ENCODE results near the gene MYBPH.

Gene MYBPH

DNA sequence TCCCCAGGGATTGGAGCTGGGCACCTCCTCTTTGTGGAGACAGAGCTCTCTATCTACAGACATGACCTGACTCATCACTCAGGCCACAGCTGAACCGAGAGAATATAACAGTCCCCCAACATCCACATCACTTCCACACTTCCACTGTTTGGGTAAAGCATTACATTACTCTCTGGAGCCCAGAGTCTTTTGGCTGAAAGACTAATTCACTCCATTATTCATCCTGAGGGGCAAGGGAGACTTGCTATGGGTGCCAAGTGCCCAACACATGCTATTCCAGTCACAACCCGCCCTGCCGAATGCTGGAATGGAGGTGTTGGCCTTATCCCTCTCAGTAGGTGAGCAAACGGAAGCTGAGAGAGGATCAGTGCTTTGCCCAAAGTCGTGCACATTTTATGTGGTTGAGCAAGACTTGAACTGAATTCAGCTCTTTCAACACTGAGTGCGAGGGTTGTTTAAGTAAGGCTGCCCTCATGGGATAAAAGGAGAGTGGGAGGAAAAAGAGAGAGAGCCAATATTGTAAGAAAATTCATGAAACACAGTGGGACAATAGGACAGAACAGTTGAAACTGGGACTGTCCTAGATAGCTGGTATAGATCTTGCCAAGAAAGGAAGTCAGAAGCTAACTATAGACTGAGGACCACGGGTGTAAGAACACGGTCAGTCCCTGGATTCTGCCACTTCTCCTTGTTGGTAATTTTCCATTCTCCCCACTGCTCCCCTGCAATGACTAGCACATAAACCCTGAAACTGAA is 24.4 kb upstream of the MYBPH start:
- no peak for DNase-seq (ENCODE audit: low spot score)

DNA sequence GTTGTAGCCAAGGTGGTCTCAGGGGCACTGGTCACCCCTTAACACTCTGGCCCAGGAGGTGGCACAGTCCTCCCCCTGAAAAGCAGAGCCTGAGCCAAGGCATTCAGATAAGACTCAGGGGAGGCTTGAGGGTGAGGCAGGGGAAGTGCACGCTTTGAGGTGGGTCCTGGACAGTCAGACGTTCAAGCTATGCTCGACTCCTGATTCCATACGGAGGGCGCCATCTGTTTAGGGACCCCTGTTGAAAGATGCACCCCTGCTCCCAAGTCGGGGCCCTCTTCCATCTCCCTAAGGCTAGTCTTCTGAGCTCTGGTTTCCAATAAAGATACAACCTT is 23.8 kb upstream of the MYBPH start:
- DNase-seq (ENCODE audit: low spot score): no peak

DNA sequence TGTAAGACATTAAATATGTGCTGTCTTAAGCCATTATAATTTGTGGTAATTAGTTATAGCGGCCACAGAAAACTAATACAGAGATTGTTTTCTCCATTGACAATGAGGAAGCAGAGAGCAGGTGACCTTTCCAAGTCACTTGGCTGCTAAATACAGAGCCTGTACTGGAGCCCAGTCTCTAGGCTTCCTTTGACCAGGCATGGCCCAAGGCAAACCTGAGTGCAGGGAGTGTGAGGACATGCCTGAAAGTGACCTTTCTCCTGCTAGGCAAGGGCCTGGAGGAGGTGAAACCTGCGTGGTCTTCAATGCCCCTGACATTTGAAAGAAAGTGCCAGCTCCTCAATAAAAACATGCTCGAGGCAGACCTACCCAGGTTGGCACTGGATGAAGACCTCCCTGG is 23.4 kb upstream of the MYBPH start:
- no peak for DNase-seq (ENCODE audit: low spot score)

DNA sequence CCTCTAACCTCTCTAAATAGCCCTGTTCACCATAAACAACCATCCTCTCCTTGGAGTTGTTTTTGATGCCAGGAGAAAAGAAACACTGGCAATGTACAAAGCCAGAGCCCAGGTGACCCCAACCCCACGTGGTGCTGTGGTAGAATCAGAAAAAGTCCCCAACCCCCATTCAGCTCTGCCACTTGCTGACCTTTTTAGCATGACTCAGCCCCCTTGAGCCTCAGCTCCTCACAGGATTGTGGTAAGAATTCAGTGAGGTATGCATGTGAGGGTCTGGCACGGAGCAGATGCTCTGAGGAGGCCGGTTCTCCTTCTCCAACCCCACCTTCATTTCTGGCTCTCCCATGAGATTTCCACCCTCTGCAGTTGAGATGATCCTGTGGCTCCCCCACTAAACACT is 22.0 kb upstream of the MYBPH start:
- DNase-seq (ENCODE audit: low spot score): no peak

DNA sequence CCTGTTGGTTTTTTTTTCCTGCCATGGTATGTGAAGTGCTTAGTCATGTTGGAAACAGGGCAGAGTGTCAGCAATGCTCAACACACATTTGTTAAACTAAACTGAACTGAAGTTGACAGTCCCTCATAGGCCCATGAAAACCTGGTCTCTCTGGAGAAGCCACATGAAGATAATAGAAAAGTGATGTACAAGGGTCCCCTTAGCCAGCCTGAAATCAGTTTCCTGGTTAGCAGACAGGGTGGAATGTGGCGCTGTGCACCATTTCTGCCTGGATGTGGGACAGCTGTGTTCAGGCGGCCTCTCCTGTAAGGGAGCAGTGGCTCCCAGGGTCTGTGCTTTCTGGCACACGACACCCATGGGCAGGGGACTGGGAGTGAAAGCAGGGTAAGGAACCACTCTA is 20.7 kb upstream of the MYBPH start:
- no peak for DNase-seq (ENCODE audit: low spot score)

DNA sequence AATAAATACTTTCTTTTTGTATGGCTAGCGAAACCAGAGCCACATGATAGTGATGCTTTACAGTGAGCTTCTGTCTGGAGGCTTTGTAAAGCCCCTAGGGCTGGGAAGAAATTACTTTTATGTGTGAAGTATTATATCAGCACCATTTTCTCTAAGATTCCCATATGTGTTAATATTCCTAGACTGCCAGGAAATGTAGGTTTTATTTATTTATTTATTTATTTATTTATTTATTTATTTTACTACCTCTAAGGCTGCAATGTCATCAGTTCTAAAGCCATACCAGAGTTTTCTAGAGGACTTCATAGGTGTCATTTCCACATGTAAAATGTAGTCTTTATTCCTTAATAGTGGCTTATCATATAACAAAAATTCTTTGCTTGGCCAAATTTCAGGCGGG is 15.3 kb upstream of the MYBPH start:
- DNase-seq (ENCODE audit: low spot score): no peak

DNA sequence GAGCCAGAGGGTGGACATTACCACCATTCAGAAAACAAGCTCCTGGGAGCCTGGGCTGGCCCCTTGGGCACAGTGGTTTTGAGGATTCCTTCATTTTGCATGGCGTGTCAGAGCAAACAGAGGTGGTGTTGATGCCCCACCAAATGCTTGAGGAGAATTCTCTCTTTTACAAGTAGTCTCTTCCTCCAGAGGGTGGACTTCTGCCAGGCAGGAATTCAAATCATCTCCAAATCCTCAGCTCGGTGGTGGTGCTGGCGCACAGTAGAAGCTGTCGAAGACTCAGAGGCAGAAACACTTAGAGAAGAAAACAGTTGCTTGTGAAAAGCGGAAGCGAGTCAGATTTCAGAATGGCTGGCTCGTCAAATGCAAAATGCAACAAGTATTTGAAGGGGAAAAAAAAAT is 14.3 kb upstream of the MYBPH start:
- no peak for DNase-seq (ENCODE audit: low spot score)

DNA sequence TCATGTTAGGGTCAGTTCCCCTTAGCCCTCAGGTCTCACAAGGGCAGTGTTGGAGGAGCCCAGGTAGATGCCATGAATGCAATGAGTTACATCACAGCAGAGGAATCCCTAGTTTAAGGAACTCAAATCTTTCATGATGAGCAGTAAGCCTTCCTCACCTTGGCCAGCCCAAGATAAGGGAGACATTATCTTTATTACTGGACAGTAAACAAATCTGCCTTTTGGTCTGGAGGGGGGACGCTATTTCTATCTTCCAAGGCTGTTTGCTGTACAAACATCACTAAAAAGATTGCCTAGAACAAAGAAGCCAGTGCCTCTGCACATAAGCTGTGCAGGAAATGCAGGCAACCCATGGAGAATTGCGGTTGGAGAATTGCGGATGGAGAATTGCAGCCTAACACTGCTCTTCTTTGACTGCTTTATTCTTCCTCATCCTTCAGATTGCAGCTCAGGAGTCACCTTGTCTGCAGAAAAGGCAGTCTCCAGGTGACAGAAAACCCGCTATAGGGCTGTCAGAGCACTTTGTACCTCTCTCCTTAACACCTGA is 13.1 kb upstream of the MYBPH start:
- no peak for DNase-seq (ENCODE audit: low spot score)

DNA sequence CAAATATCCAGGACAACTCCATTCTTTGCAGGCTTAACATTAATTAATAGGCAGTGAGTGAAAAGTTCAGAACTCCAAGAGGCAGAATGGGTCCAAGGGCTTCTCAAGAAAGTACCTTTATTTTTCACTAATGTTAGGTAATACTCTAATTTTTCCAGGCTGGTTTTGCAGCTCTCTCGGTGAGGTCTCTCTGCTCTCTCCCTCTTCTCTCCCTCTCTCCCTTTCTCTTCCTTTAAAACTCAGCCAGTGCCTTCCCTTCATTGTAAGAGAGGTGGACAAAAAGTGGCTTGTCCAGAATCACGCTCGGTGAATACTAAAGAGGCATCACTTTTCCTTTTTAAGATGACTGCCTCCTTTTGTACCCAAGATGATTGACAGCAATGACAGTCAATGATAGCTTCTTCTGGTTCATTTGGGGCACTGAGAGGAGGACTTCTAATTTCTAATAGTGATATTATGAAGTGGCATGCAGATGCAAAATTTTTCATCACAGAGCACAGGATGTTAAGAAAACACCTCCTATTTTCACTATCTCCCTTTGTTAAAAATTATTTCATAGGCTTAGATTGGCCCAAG is 12.2 kb upstream of the MYBPH start:
- no peak for DNase-seq (ENCODE audit: low spot score)

DNA sequence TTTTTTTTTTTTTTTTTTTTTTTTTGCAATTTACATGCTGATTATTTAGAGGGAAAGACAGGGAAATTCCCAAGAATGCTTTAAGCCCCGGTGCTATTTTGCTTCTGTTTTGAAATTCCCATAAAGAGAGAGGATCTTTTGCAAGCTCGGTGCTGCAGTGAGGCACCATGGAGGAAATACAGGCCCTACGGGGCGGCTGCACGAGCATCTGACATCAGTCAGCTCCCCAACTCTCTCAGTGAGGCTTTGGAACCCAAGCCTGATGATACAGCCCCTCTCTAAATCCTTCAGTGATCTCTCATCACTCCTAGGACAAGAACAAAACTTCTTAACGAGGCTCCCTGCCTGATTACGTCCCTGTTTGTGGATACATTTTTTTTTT is 11.7 kb upstream of the MYBPH start:
- DNase-seq (ENCODE audit: low spot score): no peak

DNA sequence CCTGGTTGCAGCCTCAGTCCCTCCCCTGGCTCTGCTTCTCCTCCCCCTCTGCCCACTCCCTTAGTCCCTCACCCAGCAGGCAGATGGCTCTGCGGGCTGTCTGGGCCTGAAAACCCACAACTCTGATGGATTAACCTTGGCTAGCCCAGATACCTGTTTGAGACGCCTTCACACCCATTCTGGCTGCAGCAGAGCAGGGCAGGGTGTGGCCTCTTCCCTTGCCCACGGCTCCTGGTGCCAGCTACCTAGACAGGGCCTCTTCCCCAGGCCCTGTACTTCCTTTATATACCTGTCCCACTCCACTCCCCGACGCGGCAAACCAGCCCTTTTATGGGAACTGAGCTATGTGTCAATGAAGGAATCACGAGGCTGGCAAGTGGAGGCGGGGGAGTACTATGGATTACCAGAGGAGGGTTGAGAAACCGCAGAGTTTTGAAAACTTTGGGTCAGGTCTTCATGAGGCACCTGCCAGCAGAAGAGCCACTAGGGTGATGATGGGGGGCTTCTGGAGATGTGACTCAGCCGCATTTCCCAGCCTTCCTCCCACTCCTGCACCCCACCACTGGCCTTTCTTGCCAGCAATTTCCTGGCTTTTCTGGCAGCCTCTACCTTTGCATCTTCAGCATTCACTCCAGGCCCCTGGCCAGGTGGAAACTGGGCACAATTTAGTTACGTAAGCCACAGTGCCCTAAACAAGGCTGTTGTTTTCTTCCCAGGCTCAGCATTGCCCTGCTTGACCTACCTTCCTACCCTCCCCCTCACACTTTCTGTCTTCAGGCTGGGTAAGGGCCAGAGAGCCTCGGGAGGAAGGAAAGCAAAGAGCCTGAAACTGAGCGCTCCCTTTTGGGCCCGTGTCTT is 11.0 kb upstream of the MYBPH start, which contains the start of gene CHI3L1:
Gene CHI3L1 (minus strand): TSS at position 259 of the 858 bp plus-strand sequence. CDS start 81 bp downstream, at position 178.
- DNase-seq (ENCODE audit: low spot score): no peak

DNA sequence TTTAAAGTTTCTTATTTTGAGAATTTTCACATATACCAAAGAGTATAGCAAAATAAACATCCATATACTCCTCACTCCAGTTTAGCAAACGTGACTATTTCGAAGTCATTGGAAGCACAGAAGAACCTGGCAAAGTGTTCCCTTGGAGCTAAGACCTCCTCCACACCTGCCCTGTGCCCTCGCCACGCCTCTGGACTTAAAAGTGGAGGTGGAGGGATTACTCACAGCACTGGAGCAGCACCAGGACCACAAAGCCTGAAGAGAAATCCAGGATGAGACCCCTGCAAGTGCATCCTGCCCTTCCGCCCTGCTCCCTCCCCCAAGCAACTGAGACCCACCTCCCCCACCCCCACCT is 10.4 kb upstream of the MYBPH start:
- no peak for DNase-seq (ENCODE audit: low spot score)

DNA sequence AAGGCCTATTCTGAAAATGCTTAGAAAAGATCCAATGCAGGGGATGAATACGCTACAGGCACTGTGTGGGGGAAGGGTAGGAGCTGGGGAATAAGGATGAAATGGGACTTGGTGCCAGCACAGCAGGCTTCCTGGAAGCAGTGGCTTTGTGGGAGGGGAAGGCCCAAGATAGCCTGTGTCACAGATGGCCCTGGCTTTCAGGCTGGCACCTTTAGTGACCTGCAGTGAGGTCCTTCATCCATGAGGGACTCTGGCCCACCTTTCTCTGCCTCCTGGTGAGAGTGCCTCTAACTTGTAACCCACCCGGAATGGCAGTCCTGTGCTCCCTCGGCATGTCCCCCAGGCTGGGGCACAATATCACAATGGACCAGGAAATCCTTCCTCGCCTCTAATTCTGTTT is 10.0 kb upstream of the MYBPH start:
- DNase-seq (ENCODE audit: low spot score): no peak

DNA sequence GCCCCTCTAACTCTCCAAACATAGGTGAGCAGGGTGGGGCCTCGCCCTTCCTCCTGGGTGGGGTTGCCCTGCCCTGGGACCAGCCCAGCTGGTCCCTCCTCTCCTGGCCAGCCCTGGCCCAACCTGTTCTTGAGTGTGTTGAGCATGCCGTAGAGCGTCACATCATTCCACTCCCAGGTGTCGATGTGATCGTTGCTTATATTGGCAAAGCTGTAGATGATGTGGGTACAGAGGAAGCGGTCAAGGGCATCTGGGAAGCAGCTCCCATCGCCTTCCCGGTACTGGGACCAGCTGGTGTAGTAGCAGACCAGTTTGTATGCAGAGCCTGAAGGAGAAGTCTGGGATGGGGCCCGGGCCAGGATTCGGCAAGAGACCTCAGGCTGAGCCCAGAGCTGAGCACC is 9.4 kb upstream of the MYBPH start:
- no peak for DNase-seq (ENCODE audit: low spot score)

DNA sequence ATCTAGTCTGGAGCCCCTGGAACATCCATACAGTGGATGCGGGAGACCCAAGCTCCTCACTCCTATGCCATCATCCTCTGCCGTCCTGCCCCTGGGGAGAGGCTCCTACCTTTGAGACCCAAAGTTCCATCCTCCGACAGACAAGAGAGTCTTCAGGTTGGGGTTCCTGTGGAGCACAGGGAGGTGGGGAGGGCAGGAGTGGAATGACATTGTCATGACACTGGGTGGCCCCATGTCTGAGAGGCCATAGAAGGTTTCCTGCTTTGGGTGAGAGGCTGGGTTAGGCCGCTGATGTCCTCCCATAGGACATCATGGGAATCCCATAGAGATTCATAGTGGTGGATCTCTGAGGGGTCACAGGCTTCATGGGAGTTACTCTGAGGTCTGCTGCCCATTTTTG is 8.8 kb upstream of the MYBPH start:
- DNase-seq (ENCODE audit: low spot score): no peak

DNA sequence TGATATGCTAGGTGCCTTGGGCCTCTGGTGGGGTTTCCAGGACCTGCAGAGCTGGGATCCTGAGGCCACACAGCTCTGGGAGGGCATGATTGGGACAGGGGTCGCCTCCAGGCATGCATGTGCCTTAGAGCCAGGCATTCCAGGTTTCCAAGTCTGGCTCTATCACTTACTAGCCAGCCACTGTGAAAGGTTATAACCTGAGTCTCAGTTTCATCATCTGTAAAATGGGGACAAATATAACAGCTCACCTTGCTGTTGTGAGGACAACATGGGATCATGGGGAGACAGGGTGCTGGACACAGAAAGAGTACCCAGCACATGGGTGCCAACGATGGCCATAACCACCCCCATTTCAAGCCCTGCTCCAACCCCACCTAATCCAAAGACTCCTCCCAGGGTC is 8.2 kb upstream of the MYBPH start:
- DNase-seq (ENCODE audit: low spot score): no peak

DNA sequence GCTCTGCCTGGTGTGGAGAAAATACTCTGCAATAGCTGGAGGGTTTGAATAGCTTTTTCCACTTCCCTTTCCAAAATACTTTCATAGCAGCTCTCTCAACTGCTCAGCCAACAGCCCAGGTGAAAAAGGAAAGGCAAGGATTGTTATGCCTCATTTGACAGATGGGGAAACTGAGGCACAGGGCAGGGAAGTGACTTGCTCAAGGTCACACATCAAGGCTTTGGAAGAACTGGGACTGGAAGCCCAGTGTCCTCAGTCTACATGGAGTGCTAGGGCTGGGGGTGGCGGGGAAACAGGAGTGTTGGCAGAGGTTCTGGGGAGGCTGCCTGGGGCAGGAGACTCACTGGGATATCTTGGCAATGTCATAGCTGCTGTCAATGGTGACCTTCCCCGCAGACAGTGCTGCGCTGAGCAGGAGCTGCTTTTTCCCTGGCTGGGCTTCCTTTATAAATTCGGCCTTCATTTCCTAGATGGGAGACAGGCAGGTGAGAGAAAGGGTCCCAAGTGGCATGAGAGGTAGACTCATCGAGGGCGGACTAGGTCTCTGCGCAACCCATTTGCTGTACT is 6.8 kb upstream of the MYBPH start:
- no peak for DNase-seq (ENCODE audit: low spot score)

DNA sequence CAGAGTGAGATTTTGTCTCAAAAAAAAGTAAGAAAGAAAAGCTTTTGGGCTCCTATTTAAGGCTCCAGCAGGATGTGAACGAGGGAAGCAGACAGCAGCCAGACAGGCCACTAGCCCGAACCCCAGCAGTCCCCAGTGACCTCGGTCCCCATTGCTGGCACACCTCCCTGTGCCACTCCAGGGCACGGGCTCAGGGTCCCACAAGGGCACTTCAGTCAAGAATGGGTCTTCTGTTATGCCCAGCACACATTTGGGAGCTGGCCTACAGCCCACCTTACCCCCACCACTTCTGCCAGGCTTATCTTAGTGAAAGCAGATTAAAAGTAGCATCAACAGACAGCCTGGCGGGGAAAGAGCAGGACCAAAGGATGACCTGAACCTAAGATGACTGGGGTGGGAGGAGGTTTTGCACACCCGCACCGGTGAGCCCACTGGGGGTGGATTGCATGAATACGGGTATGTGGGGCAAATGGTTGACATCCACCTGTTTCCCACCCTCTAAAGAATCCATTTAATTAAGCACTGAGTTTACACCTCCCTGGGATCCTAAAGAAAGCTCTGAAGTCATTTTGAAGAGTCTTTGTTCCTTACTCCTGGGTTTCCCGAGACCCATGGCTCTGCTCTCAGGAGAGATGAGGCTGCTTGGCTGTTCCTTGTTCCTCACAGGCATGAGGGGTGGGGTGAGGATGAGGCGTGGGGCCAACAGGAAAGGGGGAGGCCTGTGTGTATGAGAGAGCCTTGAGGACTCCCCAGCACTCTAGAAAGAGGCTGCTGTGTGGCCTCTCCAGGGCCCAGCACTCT is 6.2 kb upstream of the MYBPH start:
- no peak for DNase-seq (ENCODE audit: low spot score)

DNA sequence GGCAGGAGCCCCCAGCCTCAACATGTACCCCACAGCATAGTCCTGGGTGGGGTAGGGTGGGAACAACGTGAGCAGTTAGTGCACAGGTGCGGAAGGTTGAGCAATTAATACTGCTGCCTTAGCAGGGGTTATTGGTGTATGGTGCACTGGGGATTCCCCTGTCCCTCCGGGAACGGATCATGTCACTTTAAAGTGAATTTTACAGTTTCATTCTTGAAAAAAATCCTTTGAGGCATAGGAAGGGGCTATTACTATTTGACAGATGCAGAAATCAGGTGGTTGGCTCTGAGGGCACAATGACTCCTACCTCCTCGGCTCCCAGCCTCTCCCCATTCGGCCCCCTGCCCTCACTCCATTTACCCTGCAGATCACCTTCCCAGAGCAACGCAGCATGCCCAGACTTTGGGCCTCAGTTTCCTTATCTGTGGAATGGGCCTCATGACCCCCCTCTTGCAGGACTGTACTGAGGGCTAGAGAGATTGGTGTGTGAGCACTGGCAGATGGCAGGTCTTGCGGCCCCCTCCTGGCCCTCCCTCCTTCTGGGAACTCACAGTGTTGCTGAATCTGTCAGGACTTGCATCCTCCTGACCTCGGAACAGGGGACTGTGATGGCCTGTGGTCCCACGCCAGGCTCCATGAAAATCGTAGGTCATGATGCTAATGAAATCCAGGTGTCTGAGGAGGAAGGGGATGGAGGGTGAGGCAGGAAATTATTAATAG is 5.1 kb upstream of the MYBPH start:
- DNase-seq (ENCODE audit: low spot score): no peak

DNA sequence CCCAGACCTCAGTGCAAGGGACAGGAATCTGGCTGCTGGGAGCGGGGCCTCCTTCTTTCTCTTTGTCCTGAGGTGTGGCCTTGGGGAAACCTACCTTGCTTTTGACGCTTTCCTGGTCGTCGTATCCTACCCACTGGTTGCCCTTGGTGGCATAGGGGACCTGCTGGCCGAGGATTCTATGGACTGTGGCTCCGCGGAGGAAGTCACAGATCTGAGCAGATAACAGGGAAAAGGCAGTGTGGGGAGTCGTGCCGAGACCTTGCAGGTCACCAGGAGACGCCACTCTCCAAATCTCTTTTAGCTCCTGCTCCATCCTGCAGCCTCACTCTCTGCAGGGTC is 4.0 kb upstream of the MYBPH start:
- DNase-seq (ENCODE audit: low spot score): no peak

Measured in kidney capillary endothelial cell (primary cell).